Measurements from ENCODE around the gene KCNQ5. TPM values are rescaled to one million over a fixed set of nuclear protein-coding genes. Genes with fewer than 3 reads are reported as not detected.

KCNQ5 gene
- total RNA-seq, 1 experiment from 2014 or later, result 17.8 TPM

DNA sequence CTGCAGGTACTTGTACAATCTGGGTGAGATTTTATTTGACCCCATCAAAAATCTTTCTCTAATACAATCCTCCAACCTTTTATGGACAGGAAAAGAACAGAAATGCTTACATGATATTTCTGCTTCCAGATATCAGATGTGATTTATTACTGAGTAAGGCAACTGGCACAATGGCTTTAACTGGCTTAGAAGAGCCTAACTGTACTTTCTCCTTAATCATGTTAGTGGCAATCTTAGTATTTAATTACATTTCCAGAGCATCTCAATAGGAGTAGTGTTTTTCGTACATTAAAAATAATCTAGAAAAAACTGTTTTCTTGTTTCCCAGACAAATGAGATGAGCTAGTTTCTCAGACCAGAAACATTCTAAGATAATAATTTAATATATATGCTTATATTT, 251.6 kb downstream of the KCNQ5 start:
- Histone ChIP-seq H3K27me3 (replicated peaks; ENCODE audit: insufficient read depth, low read depth, low read length, poor library complexity) (no peaks in the 10 kb centered on the region), H3K36me3 (ENCODE audit: insufficient read depth, low read length, poor library complexity, severe bottlenecking) (no peaks in the 10 kb centered on the region), H3K4me1 (ENCODE audit: insufficient read depth, low read length, poor library complexity, severe bottlenecking) (peaks cover 22% of the 10 kb centered on the region), H3K4me3 (ENCODE audit: low read depth, low read length, poor library complexity, severe bottlenecking) (no peak overlapping the region), H3K9me3 (ENCODE audit: low read depth, low read length, poor library complexity, severe bottlenecking) (no peaks in the 10 kb centered on the region), H3K27ac (ENCODE audit: low read depth, low read length, poor library complexity, severe bottlenecking) (no peak overlapping the region)
- POLR2A ChIA-PET (ENCODE audit: low non-redundant PET), result no interaction called here
- CTCF ChIA-PET, result no interaction called here
- TF ChIP-seq, protein P1, sequence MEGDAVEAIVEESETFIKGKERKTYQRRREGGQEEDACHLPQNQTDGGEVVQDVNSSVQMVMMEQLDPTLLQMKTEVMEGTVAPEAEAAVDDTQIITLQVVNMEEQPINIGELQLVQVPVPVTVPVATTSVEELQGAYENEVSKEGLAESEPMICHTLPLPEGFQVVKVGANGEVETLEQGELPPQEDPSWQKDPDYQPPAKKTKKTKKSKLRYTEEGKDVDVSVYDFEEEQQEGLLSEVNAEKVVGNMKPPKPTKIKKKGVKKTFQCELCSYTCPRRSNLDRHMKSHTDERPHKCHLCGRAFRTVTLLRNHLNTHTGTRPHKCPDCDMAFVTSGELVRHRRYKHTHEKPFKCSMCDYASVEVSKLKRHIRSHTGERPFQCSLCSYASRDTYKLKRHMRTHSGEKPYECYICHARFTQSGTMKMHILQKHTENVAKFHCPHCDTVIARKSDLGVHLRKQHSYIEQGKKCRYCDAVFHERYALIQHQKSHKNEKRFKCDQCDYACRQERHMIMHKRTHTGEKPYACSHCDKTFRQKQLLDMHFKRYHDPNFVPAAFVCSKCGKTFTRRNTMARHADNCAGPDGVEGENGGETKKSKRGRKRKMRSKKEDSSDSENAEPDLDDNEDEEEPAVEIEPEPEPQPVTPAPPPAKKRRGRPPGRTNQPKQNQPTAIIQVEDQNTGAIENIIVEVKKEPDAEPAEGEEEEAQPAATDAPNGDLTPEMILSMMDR (conservative IDR thresholded peaks at IDR 0.05; ENCODE audit: low read depth, low read length), result no peak
- TF ChIP-seq EZH2 (IDR thresholded peaks at IDR 0.05; ENCODE audit: borderline replicate concordance, low read depth, low read length, poor library complexity, severe bottlenecking), result no peak
- DNase-seq (ENCODE audit: low spot score), result no peak
- no TSS peak for BruUV-seq (replicated peaks)
- intact Hi-C loops (cut with micrococcal nuclease; ENCODE audit: unreplicated experiment), result no loop called here

DNA sequence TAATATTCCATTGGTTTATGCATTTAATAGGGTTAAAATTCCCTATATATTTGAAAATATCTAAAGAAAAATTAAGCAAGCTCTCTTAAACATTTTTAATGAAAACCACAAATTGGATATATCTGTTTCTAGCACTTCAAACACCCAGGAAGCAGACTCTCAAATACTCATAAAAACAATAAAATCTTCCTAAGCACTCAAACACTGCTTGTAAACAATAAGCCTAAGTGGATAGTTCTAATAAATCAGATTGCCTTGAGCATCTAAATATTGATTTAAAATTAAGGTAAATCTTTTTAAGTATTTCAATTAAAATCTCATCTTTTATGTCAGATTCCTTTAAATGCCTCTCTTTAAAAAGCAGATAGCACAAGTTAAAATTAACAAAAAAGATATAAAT, 254.4 kb downstream of the KCNQ5 start:
- Histone ChIP-seq H3K27ac (ENCODE audit: low read depth, low read length, poor library complexity, severe bottlenecking) (no peak overlapping the region), H3K9me3 (ENCODE audit: low read depth, low read length, poor library complexity, severe bottlenecking) (no peaks in the 10 kb centered on the region), H3K36me3 (ENCODE audit: insufficient read depth, low read length, poor library complexity, severe bottlenecking) (no peaks in the 10 kb centered on the region), H3K27me3 (replicated peaks; ENCODE audit: insufficient read depth, low read depth, low read length, poor library complexity) (no peaks in the 10 kb centered on the region), H3K4me1 (ENCODE audit: insufficient read depth, low read length, poor library complexity, severe bottlenecking) (peaks cover 20% of the 10 kb centered on the region), H3K4me3 (ENCODE audit: low read depth, low read length, poor library complexity, severe bottlenecking) (no peak overlapping the region)
- CTCF ChIA-PET, result no interaction called here
- POLR2A ChIA-PET (ENCODE audit: low non-redundant PET), result no interaction called here
- intact Hi-C loops (cut with micrococcal nuclease; ENCODE audit: unreplicated experiment), result no loop called here
- DNase-seq (ENCODE audit: low spot score), result no peak
- TF ChIP-seq, protein P1 (conservative IDR thresholded peaks at IDR 0.05; ENCODE audit: low read depth, low read length), result no peak
- no peak for TF ChIP-seq EZH2 (IDR thresholded peaks at IDR 0.05; ENCODE audit: borderline replicate concordance, low read depth, low read length, poor library complexity, severe bottlenecking)
- BruUV-seq (replicated peaks), result no TSS peak

DNA sequence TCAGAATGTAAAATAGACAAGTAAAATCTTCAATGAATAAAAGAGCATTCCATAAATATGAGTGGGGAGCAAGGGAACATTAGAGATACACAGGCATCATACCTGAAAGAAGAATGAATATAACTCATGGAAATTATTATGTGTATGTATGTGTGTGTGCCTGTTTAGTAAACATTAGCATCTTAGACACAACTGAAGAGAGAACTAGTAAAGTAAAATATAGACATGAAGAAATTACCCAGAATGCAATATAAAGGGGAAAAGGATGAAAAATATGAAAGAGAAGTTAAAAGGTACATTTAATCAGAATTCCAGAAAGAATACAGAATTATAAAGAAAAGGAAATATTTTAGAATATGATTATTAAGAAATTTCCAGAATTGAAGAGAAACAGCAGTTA, 264.3 kb downstream of the KCNQ5 start:
- no peak overlapping the region for H3K4me3 ChIP-seq (ENCODE audit: low read depth, low read length, poor library complexity, severe bottlenecking)
- H3K9me3 ChIP-seq (ENCODE audit: low read depth, low read length, poor library complexity, severe bottlenecking), result no peaks in the 10 kb centered on the region
- CTCF ChIA-PET, result no interaction called here
- no peak overlapping the region for H3K27ac ChIP-seq (ENCODE audit: low read depth, low read length, poor library complexity, severe bottlenecking)
- intact Hi-C loops (cut with micrococcal nuclease; ENCODE audit: unreplicated experiment), result no loop called here
- H3K4me1 ChIP-seq (ENCODE audit: insufficient read depth, low read length, poor library complexity, severe bottlenecking), result peaks cover 11% of the 10 kb centered on the region
- TF ChIP-seq, protein P1 (conservative IDR thresholded peaks at IDR 0.05; ENCODE audit: low read depth, low read length), result no peak
- no peak for TF ChIP-seq EZH2 (IDR thresholded peaks at IDR 0.05; ENCODE audit: borderline replicate concordance, low read depth, low read length, poor library complexity, severe bottlenecking)
- BruUV-seq (replicated peaks), result no TSS peak
- H3K36me3 ChIP-seq (ENCODE audit: insufficient read depth, low read length, poor library complexity, severe bottlenecking), result no peaks in the 10 kb centered on the region
- no peaks in the 10 kb centered on the region for H3K27me3 ChIP-seq (replicated peaks; ENCODE audit: insufficient read depth, low read depth, low read length, poor library complexity)
- POLR2A ChIA-PET (ENCODE audit: low non-redundant PET), result no interaction called here
- DNase-seq (ENCODE audit: low spot score), result no peak
